GM12874 (cell line): ENCODE results near the gene PPFIBP1.

ENCODE experiments used
- TF ChIP-seq, protein P1 (sequence below): IDR thresholded peaks from 2 replicates; pipeline ENCODE4 v1.5.1; 2011; ENCODE audit warnings: low read depth, mild to moderate bottlenecking, control low read depth, low read length, moderate library complexity; ENCODE audit not compliant: insufficient read depth

PPFIBP1 gene

GRCh38 chr12:27491226-27491625 is 32.8 kb upstream of the PPFIBP1 start:
- TF ChIP-seq, protein P1, sequence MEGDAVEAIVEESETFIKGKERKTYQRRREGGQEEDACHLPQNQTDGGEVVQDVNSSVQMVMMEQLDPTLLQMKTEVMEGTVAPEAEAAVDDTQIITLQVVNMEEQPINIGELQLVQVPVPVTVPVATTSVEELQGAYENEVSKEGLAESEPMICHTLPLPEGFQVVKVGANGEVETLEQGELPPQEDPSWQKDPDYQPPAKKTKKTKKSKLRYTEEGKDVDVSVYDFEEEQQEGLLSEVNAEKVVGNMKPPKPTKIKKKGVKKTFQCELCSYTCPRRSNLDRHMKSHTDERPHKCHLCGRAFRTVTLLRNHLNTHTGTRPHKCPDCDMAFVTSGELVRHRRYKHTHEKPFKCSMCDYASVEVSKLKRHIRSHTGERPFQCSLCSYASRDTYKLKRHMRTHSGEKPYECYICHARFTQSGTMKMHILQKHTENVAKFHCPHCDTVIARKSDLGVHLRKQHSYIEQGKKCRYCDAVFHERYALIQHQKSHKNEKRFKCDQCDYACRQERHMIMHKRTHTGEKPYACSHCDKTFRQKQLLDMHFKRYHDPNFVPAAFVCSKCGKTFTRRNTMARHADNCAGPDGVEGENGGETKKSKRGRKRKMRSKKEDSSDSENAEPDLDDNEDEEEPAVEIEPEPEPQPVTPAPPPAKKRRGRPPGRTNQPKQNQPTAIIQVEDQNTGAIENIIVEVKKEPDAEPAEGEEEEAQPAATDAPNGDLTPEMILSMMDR, result no peak

- TF ChIP-seq, protein P1, result no peak
Observed at GRCh38 chr12:27493260-27493940, 30.6 kb upstream of the PPFIBP1 start.

- TF ChIP-seq, protein P1, result no peak
Observed at GRCh38 chr12:27497446-27497845, 26.6 kb upstream of the PPFIBP1 start.

GRCh38 chr12:27498149-27498548 is 25.9 kb upstream of the PPFIBP1 start:
- TF ChIP-seq, protein P1, result no peak

DNA sequence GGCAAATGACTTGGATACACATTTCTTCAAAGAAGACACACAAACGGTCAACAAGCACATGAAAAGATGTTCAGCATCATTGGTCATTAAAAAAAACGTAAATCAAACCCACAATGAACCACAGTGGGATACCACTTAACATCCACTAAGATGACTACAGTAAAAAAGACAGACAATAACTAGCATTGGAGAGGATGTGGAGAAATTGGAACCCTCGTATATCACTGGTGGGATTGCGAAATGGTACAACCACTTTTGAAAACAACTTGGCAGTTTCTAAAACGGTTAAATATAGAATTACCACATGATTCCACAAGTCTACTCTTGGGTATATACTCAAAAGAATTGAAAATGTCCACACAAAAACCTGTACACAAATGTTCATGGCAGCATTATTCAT is 25.2 kb upstream of the PPFIBP1 start:
- TF ChIP-seq, protein P1, result no peak

DNA sequence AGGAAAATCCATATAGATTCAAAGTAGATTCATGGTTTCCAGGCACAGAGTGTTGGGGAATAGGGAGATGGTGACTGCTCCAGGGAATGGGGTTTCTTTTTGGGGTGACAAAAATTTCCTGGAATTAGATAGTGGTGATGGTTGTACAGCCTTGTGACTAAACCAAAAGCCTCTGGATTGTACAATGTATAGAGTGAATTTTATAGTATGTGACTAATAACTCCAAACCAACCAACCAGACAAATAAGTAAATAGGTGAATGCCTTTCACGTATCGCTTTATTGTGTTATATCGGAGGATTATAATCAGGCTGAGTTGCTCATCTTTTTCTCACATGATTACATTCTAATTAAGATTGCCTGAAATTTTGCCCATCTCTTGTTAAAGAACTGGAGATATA is 24.6 kb upstream of the PPFIBP1 start:
- TF ChIP-seq, protein P1, result no peak

DNA sequence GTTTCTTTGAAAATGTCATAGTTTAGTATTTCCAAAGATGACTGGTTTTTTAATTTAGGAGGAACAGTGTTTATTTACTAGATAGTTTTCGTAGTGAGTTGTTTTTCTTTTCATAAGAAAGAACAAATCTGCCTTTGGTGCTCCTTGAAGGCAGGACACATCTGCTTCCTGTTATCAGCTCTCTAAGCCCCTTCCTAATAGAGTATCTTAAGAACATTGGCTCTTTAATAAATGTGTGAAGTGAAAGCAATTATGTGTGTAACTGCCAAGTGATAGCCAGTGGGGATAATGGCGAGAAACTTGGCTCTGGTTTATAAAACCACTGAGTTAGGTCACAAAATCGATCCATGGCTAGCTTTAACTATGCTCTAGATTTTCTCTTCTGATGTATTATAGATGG is 23.5 kb upstream of the PPFIBP1 start:
- TF ChIP-seq, protein P1, result no peak

- TF ChIP-seq, protein P1, result no peak
Observed at GRCh38 chr12:27502021-27502435, 22.0 kb upstream of the PPFIBP1 start.
